ENCODE results near the gene DTNA.

DTNA gene

DNA sequence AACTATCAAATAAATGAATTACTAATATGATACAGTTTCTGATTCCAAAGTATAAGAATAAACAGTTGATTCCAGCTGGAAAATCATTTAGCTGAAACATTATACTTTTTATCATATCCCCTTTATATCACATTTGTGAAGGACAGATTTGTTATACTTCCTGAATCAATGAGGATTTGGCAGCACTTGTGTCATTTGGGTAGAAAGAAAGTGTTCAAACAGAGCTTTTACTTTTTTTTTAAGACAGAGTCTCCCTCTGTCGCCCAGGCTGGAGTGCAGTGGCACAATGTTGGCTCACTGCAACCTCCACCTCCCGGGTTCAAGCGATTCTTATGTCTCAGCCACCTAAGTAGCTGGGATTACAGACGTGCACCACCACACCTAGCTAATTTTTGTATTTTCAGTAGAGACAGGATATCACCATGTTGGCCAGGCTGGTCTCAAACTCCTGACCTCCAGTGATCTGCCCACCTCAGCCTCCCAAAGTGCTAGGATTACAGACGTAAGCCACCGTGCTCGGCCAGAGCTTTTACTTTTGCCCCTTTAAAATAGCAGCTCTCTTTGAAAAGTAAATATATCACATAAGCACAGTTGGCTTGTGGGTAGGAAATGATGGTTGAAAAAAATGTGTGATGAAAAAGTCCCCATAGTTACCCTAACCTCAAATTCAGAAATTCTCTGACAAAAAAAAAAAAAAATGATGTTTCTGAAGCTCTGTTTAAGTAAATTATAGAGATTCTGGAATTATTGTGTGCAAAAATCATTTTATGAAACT lies 95.2 kb downstream of the DTNA start:
- no peak overlapping the region for H3K27ac ChIP-seq
- no peak overlapping the region for H3K4me3 ChIP-seq (ENCODE audit: low read depth, low read length)
- no peaks in the 10 kb centered on the region for H3K36me3 ChIP-seq (replicated peaks)
- no peak for DNase-seq
- no peaks in the 10 kb centered on the region for H3K27me3 ChIP-seq (replicated peaks)
- TF ChIP-seq, protein P1, sequence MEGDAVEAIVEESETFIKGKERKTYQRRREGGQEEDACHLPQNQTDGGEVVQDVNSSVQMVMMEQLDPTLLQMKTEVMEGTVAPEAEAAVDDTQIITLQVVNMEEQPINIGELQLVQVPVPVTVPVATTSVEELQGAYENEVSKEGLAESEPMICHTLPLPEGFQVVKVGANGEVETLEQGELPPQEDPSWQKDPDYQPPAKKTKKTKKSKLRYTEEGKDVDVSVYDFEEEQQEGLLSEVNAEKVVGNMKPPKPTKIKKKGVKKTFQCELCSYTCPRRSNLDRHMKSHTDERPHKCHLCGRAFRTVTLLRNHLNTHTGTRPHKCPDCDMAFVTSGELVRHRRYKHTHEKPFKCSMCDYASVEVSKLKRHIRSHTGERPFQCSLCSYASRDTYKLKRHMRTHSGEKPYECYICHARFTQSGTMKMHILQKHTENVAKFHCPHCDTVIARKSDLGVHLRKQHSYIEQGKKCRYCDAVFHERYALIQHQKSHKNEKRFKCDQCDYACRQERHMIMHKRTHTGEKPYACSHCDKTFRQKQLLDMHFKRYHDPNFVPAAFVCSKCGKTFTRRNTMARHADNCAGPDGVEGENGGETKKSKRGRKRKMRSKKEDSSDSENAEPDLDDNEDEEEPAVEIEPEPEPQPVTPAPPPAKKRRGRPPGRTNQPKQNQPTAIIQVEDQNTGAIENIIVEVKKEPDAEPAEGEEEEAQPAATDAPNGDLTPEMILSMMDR (IDR thresholded peaks at IDR 0.05; ENCODE audit: low read depth, low read length, missing control alignments): no peak
- in situ Hi-C loops (cut with HindIII; ENCODE audit: low pct_ligation_motif_present, low sequenced_read_pairs): no loop called here

DNA sequence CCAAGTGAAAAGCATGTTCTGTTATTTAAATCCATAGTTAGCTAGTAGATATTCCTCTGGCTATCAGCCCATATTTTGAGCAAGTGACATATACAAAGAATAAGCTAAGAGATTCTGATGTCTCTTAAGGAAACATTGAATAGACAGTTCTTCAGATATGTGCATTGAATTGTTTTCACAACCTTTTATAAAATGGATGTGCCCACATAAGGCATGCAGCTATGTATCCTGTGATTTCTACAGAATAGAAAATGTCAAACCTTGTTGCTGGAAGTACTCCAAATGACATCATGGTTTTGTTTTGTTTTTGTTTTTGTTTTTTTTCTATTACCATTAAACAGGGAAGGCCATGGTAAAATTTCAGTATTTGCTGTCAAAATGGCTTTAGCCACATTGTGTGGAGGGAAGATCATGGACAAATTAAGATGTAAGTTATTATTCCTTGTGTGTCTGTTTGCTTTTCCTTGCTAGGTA lies 95.8 kb downstream of the DTNA start:
- TF ChIP-seq, protein P1 (IDR thresholded peaks at IDR 0.05; ENCODE audit: low read depth, low read length, missing control alignments): no peak

DNA sequence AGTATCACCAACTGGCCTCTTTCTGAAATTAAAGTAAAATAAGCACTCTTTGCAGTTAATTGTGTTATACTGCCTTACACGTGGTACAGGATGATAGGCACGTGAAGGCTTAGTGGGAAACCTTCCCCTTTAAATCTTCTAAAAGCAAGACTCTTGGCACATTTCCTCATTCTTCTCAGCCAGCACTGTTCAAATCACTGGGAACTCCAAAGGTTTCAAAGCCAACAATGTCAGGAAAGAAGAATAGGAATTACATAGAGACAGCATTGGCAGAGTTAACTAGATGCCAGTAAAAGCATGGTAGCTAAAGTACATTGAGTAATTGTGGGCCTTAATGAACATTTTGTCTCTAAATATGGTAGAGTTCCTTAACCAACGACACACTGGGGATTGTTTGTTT lies 96.4 kb downstream of the DTNA start:
- Histone ChIP-seq H3K36me3 (replicated peaks) (no peaks in the 10 kb centered on the region), H3K27ac (no peak overlapping the region), H3K4me3 (ENCODE audit: low read depth, low read length) (no peak overlapping the region), H3K27me3 (replicated peaks) (no peaks in the 10 kb centered on the region)
- in situ Hi-C loops (cut with HindIII; ENCODE audit: low pct_ligation_motif_present, low sequenced_read_pairs): no loop called here
- TF ChIP-seq, protein P1 (IDR thresholded peaks at IDR 0.05; ENCODE audit: low read depth, low read length, missing control alignments): no peak
- no peak for DNase-seq

More for the DNA sequence above, 95.8 kb downstream of the DTNA start:
- in situ Hi-C loops (cut with HindIII; ENCODE audit: low pct_ligation_motif_present, low sequenced_read_pairs): no loop called here
- H3K27me3 ChIP-seq (replicated peaks): no peaks in the 10 kb centered on the region
- no peak overlapping the region for H3K27ac ChIP-seq
- H3K36me3 ChIP-seq (replicated peaks): no peaks in the 10 kb centered on the region
- no peak for DNase-seq
- no peak overlapping the region for H3K4me3 ChIP-seq (ENCODE audit: low read depth, low read length)

DNA sequence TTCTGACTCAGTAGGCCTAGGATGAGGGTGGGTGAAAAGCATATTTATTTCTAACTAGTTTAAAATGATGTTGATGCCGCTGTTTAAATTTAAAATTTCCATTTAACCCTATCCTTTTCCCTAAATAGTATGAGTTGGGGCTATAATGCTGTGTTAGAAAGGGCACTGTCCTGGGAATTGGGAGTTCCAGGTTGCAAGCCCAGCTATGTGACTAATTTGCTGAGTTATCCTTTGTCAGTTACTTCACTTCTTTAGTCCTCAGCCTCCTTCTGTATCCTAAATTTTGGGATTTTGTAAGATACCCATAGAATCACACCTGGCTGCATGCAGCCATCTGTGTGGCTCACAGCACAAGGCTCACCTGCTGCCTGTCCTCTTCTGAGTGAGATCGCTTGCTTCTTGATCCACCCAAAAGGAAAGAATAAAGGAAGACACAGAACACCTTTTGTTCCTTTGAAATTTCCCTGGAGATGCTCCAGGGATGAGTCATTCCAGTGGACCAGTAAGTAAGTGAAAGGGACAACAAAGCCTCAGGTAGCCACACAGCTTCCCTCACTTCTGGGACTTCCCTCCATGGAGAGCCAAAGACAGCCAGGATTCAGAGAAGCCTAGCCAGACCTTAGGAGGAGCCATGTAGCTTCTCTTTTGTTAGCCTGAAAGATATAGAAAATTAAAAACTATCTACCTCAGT lies 97.2 kb downstream of the DTNA start:
- TF ChIP-seq, protein P1 (IDR thresholded peaks at IDR 0.05; ENCODE audit: low read depth, low read length, missing control alignments): no peak
- Histone ChIP-seq H3K4me3 (ENCODE audit: low read depth, low read length) (no peak overlapping the region), H3K27ac (no peak overlapping the region), H3K36me3 (replicated peaks) (no peaks in the 10 kb centered on the region), H3K27me3 (replicated peaks) (no peaks in the 10 kb centered on the region)
- in situ Hi-C loops (cut with HindIII; ENCODE audit: low pct_ligation_motif_present, low sequenced_read_pairs): no loop called here
- no peak for DNase-seq

DNA sequence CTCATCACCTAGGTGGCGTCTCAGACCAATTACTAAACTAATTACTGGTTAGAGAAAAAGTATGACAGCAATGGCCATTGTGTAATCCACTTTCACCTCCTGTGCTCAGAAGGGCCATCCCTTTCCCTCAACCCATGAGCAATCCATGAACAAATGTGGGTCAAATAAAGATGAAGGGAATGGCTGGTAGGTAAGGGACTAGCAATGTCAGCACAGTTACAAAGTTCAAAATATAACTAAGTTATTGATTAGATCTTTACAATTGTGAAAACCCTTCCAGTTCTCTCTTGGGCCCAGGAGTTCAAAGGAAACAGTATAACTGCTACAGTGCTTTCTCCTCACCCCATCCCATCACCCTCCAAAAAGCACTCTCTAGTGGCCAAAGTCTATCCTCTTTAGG lies 98.3 kb downstream of the DTNA start:
- Histone ChIP-seq H3K36me3 (replicated peaks) (no peaks in the 10 kb centered on the region), H3K27ac (no peak overlapping the region), H3K4me3 (ENCODE audit: low read depth, low read length) (no peak overlapping the region), H3K27me3 (replicated peaks) (no peaks in the 10 kb centered on the region)
- in situ Hi-C loops (cut with HindIII; ENCODE audit: low pct_ligation_motif_present, low sequenced_read_pairs): no loop called here
- TF ChIP-seq, protein P1 (IDR thresholded peaks at IDR 0.05; ENCODE audit: low read depth, low read length, missing control alignments): no peak
- DNase-seq: no peak
